Mammary epithelial cell (primary cell): ENCODE data around the gene SPTB.

Experiments
- EZH2 ChIP-seq: IDR thresholded peaks from 2 replicates; pipeline ENCODE4 v1.6.1; 2012; ENCODE audit warnings: low read length, inconsistent platforms, borderline replicate concordance
- TF ChIP-seq, protein P1 (sequence below), 2 donors: IDR thresholded peaks in 1 of 2; conservative IDR thresholded peaks in 1 of 2; 2 replicates each; pipeline ENCODE4 v1.5.1; 2011 to 2012; ENCODE audit warnings: inconsistent platforms in 2 of 2, low read length in 2 of 2, mild to moderate bottlenecking in 2 of 2, control low read depth in 1 of 2, low read depth in 1 of 2; ENCODE audit not compliant: insufficient read depth in 1 of 2; ENCODE audit errors: extremely low read depth in 1 of 2

GRCh38 chr14:64760916-64761315, 118.8 kb downstream of the SPTB start:
- TF ChIP-seq, protein P1, sequence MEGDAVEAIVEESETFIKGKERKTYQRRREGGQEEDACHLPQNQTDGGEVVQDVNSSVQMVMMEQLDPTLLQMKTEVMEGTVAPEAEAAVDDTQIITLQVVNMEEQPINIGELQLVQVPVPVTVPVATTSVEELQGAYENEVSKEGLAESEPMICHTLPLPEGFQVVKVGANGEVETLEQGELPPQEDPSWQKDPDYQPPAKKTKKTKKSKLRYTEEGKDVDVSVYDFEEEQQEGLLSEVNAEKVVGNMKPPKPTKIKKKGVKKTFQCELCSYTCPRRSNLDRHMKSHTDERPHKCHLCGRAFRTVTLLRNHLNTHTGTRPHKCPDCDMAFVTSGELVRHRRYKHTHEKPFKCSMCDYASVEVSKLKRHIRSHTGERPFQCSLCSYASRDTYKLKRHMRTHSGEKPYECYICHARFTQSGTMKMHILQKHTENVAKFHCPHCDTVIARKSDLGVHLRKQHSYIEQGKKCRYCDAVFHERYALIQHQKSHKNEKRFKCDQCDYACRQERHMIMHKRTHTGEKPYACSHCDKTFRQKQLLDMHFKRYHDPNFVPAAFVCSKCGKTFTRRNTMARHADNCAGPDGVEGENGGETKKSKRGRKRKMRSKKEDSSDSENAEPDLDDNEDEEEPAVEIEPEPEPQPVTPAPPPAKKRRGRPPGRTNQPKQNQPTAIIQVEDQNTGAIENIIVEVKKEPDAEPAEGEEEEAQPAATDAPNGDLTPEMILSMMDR (conservative IDR thresholded peaks at IDR 0.05 in 1 of 2, IDR thresholded peaks at IDR 0.05 in 1 of 2; ENCODE audit: extremely low read depth in 1 of 2, insufficient read depth in 1 of 2, low read depth in 1 of 2, low read length in 2 of 2): no peak
- no peak for TF ChIP-seq EZH2
